Measurements from ENCODE around the gene TMED3. TPM values are rescaled to one million over a fixed set of nuclear protein-coding genes. Genes with fewer than 3 reads are reported as not detected.

The TMED3 gene
- total RNA-seq, result 120 and 143 TPM in 2 replicates

DNA sequence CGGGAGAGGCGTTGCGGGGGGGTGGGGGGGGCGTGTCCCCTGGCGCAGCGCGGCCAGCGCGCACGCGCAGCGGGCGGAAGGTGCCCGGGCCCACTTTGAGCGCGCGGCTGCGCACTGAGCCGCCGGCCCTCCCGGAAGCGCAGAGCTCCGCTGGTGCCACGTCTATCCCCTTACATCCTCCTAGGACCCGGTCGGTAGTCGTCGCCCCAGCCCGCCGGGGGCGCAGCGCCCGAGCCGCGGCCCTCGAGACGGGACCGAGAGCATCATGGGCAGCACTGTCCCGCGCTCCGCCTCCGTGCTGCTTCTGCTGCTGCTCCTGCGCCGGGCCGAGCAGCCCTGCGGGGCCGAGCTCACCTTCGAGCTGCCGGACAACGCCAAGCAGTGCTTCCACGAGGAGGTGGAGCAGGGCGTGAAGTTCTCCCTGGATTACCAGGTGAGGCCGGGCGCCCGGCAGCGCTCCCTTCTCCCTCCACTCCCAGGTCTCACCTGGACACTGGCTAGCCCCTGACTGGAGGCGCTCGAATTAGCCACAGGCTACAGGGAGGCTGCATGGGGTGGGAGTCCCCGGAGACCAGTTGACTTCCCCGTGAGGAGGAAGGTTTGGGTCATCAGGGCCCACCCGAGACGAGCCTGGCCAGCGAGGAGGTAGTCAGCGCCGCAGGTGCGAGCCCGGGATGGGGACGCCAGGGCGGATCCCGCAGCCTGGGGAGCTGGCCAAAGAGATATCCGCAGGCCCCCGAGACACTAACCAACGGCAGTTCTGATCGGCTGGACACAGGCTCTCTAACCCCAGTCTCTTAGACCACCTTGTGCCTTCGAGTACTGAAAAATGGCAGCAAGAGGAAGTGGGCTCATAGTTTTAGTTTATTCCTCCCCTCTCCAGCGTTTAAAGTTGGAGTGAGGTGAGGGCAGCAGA, at the start of gene TMED3:
Gene TMED3 (plus strand): TSS at position 128 of the 916 bp plus-strand sequence. CDS start 138 bp downstream, at position 266.
- DNase-seq (ENCODE audit: extremely low read depth, low read depth, low spot score), result peak; percentile 16

DNA sequence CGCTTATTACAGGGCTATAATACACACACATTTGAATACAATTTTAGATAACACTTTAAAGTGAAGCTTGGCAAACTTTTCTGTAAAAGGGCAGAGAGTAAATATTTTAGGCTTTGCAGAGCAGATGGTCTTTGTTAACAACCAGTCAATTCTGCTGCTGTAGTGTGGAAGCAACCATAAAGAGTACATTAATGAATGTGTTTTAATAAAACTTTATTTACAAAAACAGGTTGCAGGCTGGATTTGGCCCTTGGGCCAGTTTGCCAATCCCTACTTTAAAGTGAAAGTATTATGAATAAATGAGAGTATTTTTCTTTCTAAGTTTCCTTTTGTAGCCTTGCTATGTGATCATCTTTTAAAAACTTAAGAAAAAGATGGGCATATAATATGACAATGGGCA, 49.1 kb upstream of the TMED3 start:
- DNase-seq (ENCODE audit: extremely low read depth, low read depth, low spot score), result no peak

DNA sequence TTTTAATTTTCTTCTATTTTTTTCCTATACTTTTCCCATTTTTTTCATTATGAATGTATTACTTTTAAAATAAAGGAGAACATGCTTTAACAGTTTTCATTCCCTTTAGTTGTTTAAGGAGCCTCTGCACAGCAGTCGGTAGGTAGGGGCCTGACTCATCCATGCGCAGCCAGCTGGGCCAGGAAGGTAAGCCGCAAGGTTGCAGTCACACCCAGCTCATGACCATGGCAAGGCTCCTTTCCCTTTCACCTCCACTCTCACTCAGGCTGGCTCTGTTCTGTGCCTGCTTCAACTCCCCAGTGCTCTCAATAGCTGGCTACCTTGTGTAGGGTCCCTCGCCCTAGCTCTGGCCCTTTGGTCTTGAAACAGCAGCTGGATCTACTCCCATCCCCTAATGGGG, 45.7 kb upstream of the TMED3 start:
- DNase-seq (ENCODE audit: extremely low read depth, low read depth, low spot score), result no peak

DNA sequence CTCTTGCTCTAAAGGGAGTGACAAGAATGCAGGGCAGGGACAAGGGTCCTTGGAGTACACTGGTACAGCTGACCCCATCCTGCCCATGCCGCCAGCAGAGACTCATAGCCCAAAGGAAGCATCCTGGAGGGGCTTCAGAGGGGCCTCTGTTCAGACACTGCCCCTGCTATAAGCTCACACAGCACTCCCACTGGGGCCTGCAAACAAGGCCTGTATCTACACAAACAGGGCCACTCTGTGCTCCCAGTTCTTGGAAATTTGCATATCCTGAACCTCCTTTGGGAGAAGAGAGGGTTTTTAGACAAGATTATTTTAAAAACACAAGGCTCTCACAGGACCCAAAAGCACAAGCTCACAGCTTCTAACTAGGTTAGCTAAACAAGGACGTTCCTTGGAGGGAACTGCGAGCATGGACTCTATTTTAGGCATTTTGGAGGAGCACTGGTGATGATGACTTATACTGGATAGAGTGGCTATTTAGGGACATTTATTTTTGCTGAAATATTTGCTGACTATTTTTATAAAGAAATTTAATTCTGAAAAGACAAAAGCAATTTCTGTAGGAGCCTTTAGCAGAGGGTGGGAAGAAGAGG, 44.8 kb upstream of the TMED3 start:
- DNase-seq (ENCODE audit: extremely low read depth, low read depth, low spot score), result no peak

DNA sequence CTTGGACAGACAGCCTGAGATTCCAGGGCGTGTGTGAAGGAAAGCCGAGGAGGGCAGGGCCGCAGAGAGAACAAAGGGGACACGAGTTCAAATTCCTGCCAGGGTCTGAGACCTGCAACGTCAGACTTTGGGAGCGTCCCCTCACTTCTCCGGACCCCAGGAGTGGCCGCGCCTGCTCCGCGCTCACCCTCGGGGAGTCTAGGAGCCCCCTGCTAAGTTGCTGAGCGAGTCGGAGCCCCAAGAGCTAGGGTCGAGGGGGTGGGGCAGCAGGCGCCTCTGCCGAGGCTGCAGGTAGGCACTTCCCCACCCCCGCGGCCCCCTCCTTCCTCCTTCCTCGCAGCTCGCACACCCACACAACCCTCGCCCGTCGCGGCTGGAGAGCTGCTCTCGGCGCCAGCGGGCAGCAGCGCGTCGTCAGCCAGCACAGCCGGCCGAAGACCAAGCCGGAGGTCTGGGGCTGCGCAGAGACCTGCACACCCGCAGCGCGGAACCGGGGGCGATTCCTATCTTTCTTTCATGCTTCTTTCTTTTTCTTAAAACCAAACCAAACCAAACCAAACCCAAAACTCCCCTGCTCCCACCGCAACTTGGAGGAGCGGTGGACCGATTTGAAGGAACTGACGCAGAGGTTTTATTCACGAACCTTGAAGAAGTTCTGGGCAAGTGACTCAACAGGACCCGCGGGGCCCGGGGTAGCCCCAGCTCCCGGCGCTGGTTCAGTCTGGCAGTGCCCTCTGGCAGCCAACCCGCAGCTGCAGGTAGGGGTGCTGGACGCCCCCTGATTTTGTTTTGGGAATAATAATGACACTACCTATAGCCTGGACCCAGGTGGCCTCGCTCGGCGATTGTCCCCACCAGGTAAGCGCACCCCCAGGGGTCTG, 28.3 kb upstream of the TMED3 start, which contains the start of gene ANKRD34C:
Gene ANKRD34C (plus strand): TSS at position 352 of the 881 bp plus-strand sequence. CDS start 10,563 bp downstream, outside the sequence.
- no peak for DNase-seq (ENCODE audit: extremely low read depth, low read depth, low spot score)

DNA sequence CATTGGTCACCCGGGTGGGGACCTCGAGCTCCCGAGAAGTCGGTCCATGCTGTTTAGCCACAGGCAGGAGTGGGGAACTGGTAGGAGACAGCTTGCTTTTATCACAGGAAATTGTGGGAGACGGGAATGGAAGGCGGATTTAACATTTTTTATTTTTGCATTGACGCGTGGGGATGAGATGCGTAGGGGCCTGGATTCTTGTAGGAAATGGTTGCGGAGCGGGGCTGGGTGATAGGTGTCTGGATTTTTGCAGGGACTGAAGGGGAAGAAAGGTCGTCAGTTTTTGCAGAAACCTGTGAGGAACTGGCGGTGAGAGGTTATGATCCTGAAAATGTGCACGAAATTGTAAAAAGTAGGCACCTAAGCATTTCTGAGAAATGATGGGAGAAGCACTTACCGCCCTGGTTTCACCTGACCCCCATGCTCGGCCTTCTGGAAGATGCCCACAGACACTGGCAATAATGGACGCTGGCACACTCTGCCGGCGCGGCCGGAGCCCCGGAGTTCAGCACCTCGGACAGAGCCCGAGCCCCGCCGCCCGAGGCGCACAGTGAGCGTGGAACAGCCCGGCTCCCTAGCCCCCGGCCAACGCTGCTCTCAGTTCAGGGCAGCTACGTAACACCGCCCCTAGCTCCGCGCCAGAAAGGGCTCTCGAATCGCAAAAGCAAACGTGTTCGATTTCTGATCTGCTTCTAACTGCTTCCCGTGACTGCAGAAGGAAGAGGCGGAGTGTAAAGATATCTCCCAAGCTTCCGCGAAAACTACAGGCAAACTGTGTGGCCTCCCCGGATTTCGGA, 27.5 kb upstream of the TMED3 start:
- no peak for DNase-seq (ENCODE audit: extremely low read depth, low read depth, low spot score)

DNA sequence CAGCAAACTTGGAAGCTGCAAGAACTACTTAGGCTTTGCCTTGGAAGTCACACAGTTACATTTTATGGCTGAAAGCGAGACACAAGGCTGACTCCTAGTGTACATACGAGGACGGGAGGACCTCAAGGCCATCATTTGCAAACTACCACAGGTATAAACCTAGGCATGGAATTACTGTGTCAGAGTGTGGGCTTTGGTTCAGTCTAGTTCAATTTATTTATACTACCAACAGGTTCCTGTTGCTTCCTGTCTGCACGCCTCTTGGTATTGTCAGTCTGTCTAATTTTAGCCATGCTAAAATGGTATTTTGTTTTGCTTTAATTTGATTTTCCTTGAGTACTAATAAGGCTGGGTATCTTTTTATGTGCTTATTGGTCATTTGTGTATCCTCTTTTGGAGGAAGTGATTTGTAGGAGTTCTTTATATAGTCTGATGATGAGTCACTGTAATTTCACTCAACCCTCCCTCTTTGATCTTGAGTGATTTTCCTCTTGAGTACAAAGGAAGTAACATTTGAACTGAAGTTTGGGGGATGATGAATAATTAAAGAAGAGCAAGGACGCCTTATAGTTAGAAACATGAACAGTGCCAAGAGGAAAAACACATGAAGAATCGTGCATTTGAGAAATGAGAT, 20.2 kb upstream of the TMED3 start:
- DNase-seq (ENCODE audit: extremely low read depth, low read depth, low spot score), result no peak

DNA sequence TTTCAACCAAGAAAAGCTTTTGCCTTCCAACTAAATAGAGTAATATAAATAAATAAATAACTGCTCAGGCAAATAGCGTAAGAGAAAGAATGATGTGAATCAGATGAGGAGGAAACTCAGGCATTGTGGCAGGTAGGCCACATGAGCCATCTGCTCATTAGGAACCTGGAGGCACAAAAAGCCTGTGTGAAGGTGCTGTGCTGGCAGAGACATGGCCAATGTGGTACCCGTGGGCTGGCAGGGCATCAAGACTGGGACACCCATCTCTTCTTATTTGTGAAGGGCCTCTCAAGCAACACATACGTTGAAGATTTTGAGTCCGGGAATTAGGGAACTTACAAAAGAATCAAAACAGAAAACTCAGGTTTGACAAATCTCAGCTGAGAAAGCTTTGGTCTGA, 18.9 kb upstream of the TMED3 start:
- no peak for DNase-seq (ENCODE audit: extremely low read depth, low read depth, low spot score)

DNA sequence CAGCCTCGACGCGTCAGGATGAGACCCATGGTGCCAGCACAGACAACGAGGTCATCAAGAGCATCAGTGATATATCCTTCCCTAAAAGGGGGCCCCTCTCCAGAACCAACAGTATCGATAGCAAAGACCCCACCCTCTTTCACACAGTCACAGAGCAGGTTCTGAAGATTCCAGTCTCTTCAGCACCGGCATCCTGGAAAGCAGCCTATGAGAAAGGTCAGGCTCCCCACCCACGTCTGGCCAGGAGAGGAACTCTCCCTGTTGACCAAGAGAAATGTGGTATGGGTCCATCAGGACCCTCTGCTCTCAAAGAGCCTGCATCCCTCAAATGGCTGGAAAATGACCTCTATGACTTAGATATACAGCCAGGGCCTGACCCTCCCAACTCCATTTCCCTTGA, 16.8 kb upstream of the TMED3 start:
- no peak for DNase-seq (ENCODE audit: extremely low read depth, low read depth, low spot score)

DNA sequence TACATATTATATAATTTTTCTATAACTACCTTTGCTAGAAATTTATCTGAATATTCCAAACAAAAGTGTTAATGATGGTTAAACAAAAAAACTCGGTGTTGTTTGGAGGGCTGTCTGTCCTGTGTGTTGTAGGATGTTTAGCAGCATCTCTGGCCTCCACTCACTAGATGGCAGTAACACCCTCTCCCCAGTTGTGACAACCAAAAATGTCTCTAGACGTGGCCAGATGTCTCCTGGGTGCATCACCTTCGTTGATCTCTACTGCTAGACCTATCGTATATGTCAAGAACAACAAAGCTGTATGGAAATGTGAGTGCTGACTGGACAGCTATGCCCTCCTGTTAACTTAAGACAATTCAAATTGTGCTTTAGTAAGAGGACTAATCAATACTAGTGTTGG, 14.3 kb upstream of the TMED3 start:
- DNase-seq (ENCODE audit: extremely low read depth, low read depth, low spot score), result no peak

DNA sequence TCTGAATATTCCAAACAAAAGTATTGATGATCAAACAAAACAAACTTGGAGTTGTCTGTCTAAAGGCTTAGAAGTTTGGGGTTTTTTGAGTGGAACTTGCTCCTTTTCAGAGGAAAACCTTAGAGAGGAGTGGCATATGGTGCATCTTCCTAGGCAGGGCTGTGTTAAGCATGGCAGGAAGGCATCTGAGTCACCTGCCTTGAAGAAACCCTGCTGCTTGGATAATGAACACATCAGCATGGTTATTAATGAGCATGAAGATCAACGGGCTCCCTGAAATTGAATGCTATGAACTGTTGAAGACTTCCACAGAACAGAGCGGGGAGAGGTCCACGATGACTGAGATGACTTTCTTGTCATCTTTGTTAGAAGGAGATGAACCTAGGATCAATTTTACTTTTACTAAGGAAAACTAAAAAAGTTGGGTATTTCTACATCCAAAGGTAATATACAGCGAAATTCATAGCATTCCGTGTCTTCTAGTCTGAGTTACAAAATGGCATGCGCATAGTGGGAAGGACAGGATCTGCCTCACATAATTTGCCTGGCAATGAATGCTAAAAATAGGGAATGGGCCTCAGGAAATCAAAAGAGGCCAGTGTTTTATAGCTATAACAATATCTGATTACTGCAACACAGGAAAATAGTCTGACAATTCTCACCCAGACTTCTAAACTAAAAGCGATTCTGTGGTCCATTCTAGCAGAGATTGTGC, 11.6 kb upstream of the TMED3 start:
- DNase-seq (ENCODE audit: extremely low read depth, low read depth, low spot score), result no peak

DNA sequence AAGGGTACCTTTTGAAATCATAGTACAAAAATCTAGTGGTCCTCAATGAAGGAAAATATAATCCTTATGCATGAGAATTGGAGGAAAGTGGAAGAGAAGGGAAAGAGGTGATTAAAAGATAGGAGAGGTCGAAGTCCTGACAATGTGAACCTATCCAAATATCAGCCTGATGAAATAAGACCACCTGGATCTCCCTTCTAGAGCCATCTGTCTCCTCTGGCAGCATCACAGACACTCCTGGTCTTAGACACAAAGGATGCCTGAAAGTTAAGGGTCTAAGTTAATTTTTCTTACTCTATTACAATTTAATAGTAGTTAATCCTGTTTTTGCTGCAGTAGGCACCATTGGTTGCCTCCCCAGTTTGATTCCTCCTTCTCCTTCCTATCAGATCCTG, 11.1 kb upstream of the TMED3 start:
- DNase-seq (ENCODE audit: extremely low read depth, low read depth, low spot score), result no peak

DNA sequence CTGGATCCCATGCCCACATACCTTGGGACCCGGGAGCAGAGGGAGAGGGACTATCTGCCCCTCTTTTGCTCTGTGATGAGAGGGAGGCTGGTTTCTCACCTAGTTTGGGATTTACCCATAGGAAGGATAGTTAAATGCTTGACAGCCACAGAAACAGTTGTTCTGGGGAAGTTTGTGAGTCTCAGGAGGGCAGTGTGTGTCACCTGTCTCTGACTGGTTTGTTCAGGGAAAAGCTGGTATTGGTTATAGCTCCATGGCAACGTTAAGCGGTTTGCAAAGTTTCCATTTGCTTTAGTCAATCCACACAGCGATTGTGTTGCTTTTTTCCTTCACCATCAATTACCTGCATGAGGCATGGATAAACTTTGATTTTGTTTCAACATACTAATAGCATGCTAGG, 3.7 kb upstream of the TMED3 start:
- no peak for DNase-seq (ENCODE audit: extremely low read depth, low read depth, low spot score)

DNA sequence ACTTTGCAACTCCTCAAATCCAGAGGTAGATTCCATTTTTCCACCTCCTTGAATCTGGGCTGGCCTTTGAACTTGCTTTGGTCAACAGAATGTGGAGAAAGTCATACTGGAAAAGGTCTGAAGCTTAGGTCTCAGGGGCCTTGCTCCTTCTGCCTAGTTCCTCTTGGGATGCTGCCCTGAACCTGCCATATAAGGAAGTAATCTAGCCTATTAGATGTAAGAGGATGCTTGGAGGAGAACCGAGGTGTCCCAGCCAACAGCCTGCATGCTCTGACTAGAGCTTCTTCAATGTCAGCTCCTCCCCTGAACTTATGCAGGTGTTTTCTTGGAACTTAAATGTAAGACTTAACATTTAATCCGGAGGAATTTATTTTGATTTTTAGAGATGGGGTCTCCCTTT, 2.0 kb upstream of the TMED3 start:
- no peak for DNase-seq (ENCODE audit: extremely low read depth, low read depth, low spot score)

DNA sequence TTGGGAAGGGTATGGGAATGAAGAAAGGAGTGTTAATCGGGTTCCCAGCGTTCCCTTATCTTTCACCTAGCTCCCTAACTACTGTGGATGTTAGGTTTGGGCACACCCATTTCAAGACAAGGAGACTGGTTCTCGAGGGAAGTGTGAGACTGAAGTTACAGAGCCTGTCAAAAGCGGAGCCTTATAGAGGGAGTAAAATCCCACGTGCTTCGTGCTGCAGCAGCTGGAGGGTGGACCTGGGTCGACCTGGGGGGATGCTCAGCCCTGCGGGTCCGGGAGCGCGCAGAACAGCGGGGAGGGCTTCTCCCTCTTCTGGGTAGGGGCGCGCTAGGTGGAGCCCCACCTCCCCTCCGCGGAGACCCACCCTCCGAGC, 314 bp upstream of the TMED3 start:
- no peak for DNase-seq (ENCODE audit: extremely low read depth, low read depth, low spot score)

DNA sequence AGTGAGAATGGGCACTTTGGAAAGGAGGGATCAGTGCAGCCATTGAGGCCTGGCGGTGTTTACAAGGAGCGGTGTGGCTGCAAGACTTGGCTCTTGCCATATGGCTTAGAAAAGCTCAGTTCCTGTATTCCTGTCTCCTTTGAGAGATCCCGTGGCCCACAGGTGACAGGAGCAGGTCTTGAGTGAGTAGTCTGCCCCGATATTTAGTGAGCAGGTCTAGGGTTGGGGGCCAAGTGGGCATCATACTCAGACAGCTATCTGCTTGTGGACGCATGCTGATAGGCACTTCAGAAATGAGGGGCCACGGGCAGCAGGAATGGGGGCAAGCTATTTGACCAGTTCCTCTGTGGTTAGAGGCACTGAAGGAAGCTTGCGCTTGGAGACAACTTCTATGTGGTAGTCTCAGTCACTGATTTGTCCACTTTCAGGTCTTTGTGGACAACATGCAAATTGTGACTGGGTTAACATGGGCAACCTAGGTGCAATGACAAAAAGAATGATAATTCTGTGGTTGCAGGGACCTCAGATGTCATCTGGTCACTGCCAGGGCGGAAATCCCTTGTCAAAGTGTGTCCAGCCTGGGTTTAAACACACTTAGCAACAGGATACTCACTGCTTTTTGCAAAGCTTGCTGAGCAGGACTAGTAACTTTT, 1.1 kb downstream of the TMED3 start:
- DNase-seq (ENCODE audit: extremely low read depth, low read depth, low spot score), result no peak

DNA sequence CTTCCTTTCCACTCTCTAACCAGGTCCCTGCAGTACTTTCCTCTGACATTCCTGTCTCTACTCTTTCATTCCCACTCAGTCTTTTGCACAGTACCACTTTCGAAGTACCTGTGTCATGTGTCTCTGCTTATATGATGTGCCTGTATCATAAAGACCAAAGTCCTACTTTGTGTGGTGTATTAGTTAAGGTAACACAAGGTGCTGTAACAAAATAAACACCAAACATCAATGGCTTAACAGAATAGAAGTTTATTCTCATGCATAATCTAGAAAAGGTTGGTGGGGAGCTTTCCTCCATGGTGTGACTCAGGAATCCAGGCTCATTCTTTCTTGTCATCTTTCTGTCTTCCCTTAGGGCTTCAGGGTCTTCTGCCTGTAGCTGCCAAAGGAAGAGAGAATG, 3.3 kb downstream of the TMED3 start:
- DNase-seq (ENCODE audit: extremely low read depth, low read depth, low spot score), result no peak

DNA sequence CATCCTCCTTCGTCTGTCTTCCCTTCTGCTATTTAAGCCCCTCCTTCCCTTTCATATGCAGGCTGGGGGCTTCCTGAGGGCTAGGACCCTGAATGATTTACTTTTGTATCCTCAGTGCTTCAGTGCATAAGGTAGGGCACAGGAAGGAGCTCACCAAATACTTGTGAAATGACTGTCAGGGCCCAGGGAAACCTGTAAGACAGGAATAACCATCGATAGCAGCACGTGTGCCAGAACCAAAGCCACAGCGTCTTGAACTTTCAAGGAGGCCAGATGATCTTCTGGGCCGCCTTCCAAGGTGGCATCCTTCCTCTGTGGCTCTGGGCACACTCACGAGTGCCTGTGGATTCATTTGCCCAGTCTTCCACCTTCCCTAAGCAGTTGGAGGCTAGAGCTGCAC, 3.9 kb downstream of the TMED3 start:
- no peak for DNase-seq (ENCODE audit: extremely low read depth, low read depth, low spot score)
